ENCODE results near the gene SPOCD1.

The SPOCD1 gene

GRCh38 chr1:31793586-31794285, 22.1 kb downstream of the SPOCD1 start:
- Histone ChIP-seq H3K9me3 (ENCODE audit: insufficient read depth, low read depth, low read length) (no peaks in the 10 kb centered on the region), H3K27me3 (ENCODE audit: insufficient read depth, low read length, poor library complexity, severe bottlenecking) (no peaks in the 10 kb centered on the region), H3K79me2 (ENCODE audit: insufficient read depth, low read length) (no peaks in the 10 kb centered on the region), H4K20me1 (ENCODE audit: insufficient read depth, low read length, poor library complexity, severe bottlenecking) (no peaks in the 10 kb centered on the region), H3K9ac (ENCODE audit: low read depth, low read length, poor library complexity, severe bottlenecking) (no peak overlapping the region), H3K9me2 (replicated peaks; ENCODE audit: low read depth, low read length) (no peaks in the 10 kb centered on the region), H2AFZ (ENCODE audit: low read length) (no peak overlapping the region), H3F3A (ENCODE audit: low read depth) (no peaks in the 10 kb centered on the region), H3K36me3 (ENCODE audit: insufficient read depth, low read length) (no peaks in the 10 kb centered on the region), H3K4me1 (ENCODE audit: insufficient read depth, low read length, poor library complexity, severe bottlenecking) (peaks cover 7% of the 10 kb centered on the region), H3K4me3 (ENCODE audit: low read length, poor library complexity, severe bottlenecking) (no peak overlapping the region), H3K4me2 (ENCODE audit: low read depth, low read length, poor library complexity, severe bottlenecking) (no peak overlapping the region)
- no peak for TF ChIP-seq CTCF (conservative IDR thresholded peaks at IDR 0.05; ENCODE audit: low read length)
- TF ChIP-seq EZH2phosphoT487 (IDR thresholded peaks at IDR 0.05; ENCODE audit: borderline replicate concordance) = no peak

GRCh38 chr1:31793086-31793485, 22.7 kb downstream of the SPOCD1 start:
- no peaks in the 10 kb centered on the region for H3K79me2 ChIP-seq (ENCODE audit: insufficient read depth, low read length)
- TF ChIP-seq CTCF (conservative IDR thresholded peaks at IDR 0.05; ENCODE audit: low read length) (no peak), EZH2phosphoT487 (IDR thresholded peaks at IDR 0.05; ENCODE audit: borderline replicate concordance) (no peak)
- no peak overlapping the region for H2AFZ ChIP-seq (ENCODE audit: low read length)
- H3K4me1 ChIP-seq (ENCODE audit: insufficient read depth, low read length, poor library complexity, severe bottlenecking) = peaks cover 14% of the 10 kb centered on the region
- no peaks in the 10 kb centered on the region for H3K27me3 ChIP-seq (ENCODE audit: insufficient read depth, low read length, poor library complexity, severe bottlenecking)
- H3F3A ChIP-seq (ENCODE audit: low read depth) = no peaks in the 10 kb centered on the region
- H3K9me3 ChIP-seq (ENCODE audit: insufficient read depth, low read depth, low read length) = no peaks in the 10 kb centered on the region
- H3K9ac ChIP-seq (ENCODE audit: low read depth, low read length, poor library complexity, severe bottlenecking) = no peak overlapping the region
- no peaks in the 10 kb centered on the region for H3K9me2 ChIP-seq (replicated peaks; ENCODE audit: low read depth, low read length)
- no peaks in the 10 kb centered on the region for H3K36me3 ChIP-seq (ENCODE audit: insufficient read depth, low read length)
- no peak overlapping the region for H3K4me3 ChIP-seq (ENCODE audit: low read length, poor library complexity, severe bottlenecking)
- H3K4me2 ChIP-seq (ENCODE audit: low read depth, low read length, poor library complexity, severe bottlenecking) = no peak overlapping the region
- H4K20me1 ChIP-seq (ENCODE audit: insufficient read depth, low read length, poor library complexity, severe bottlenecking) = no peaks in the 10 kb centered on the region

- H3K4me1 ChIP-seq (ENCODE audit: insufficient read depth, low read length, poor library complexity, severe bottlenecking) = peaks cover 17% of the 10 kb centered on the region
- no peak overlapping the region for H3K4me2 ChIP-seq (ENCODE audit: low read depth, low read length, poor library complexity, severe bottlenecking)
- no peaks in the 10 kb centered on the region for H3K79me2 ChIP-seq (ENCODE audit: insufficient read depth, low read length)
- no peaks in the 10 kb centered on the region for H4K20me1 ChIP-seq (ENCODE audit: insufficient read depth, low read length, poor library complexity, severe bottlenecking)
- TF ChIP-seq EZH2phosphoT487 (IDR thresholded peaks at IDR 0.05; ENCODE audit: borderline replicate concordance) (no peak), CTCF (conservative IDR thresholded peaks at IDR 0.05; ENCODE audit: low read length) (no peak)
- H3K9me3 ChIP-seq (ENCODE audit: insufficient read depth, low read depth, low read length) = no peaks in the 10 kb centered on the region
- no peak overlapping the region for H3K4me3 ChIP-seq (ENCODE audit: low read length, poor library complexity, severe bottlenecking)
- no peaks in the 10 kb centered on the region for H3K36me3 ChIP-seq (ENCODE audit: insufficient read depth, low read length)
- H3K27me3 ChIP-seq (ENCODE audit: insufficient read depth, low read length, poor library complexity, severe bottlenecking) = no peaks in the 10 kb centered on the region
- H3K9ac ChIP-seq (ENCODE audit: low read depth, low read length, poor library complexity, severe bottlenecking) = no peak overlapping the region
- no peak overlapping the region for H2AFZ ChIP-seq (ENCODE audit: low read length)
- H3F3A ChIP-seq (ENCODE audit: low read depth) = no peaks in the 10 kb centered on the region
- no peaks in the 10 kb centered on the region for H3K9me2 ChIP-seq (replicated peaks; ENCODE audit: low read depth, low read length)
Measured at GRCh38 chr1:31792541-31792940, 23.3 kb downstream of the SPOCD1 start.
